ENCODE results near the gene PDE5A. TPM values are rescaled to one million over a fixed set of nuclear protein-coding genes. Genes with fewer than 3 reads are reported as not detected.
A peak's percentile ranks its signal among the peaks of the same experiment; 100 is the strongest.
"Not testable (repeated sequence)": the region's sequence is repeated elsewhere in the genome, so short reads cannot be mapped to it uniquely, and the experiment has no call there.

Gene PDE5A
- polyA plus RNA-seq, 2 of the 4 experiments (the other 2 are of a cell fraction): 0.27 to 1.0 TPM

- FAIRE-seq: no peak
- ChIA-PET POLR2A (no interaction called here), CTCF (no interaction called here)
- Histone ChIP-seq H3K4me2 (no peak overlapping the region), H3K4me1 (no peaks in the 10 kb centered on the region), H3K9me3 (no peaks in the 10 kb centered on the region), H3K4me3 (no peak overlapping the region), H3K27ac (no peak overlapping the region)
- 74% methylated on average over 3 of the region's 3 CpGs for WGBS (ENCODE audit: missing lambda C conversion rate)
- peak; percentile 79 for TF ChIP-seq MAFK (IDR thresholded peaks at IDR 0.05; ENCODE audit: partially characterized antibody)
- TF ChIP-seq GATA3 (IDR thresholded peaks at IDR 0.05; ENCODE audit: borderline replicate concordance): no peak
- TF ChIP-seq PHF8 (IDR thresholded peaks at IDR 0.05; ENCODE audit: borderline replicate concordance, low read depth): no peak
- no peak for TF ChIP-seq SMC3 (IDR thresholded peaks at IDR 0.05)
- no peak for TF ChIP-seq EHF (CRISPR knock-in tag; IDR thresholded peaks at IDR 0.05)
- TF ChIP-seq RFX5 (IDR thresholded peaks at IDR 0.05): no peak
- no peak for TF ChIP-seq ZSCAN20 (CRISPR knock-in tag; IDR thresholded peaks at IDR 0.05)
- no peak for TF ChIP-seq CHD4 (IDR thresholded peaks at IDR 0.05; ENCODE audit: borderline replicate concordance)
- TF ChIP-seq CHD2 (IDR thresholded peaks at IDR 0.05; ENCODE audit: low read length, partially characterized antibody): no peak
- ATAC-seq: no peak
- DNase-seq (ENCODE audit: low read depth in 1 of 2, low spot score in 1 of 2): no peak
Measured at GRCh38 chr4:119664168-119664907, 35.7 kb upstream of the PDE5A start.

GRCh38 chr4:119663160-119663788 is 34.7 kb upstream of the PDE5A start:
- ChIA-PET POLR2A (no interaction called here), CTCF (no interaction called here)
- Histone ChIP-seq H3K4me3 (no peak overlapping the region), H3K9me3 (no peaks in the 10 kb centered on the region), H3K4me2 (peak overlapping the region; percentile 19; the same call in 1 of the 3 replicates), H3K4me1 (no peaks in the 10 kb centered on the region), H3K27ac (no peak overlapping the region)
- FAIRE-seq (no peak), ATAC-seq (no peak), DNase-seq (ENCODE audit: low read depth in 1 of 2, low spot score in 1 of 2) (no peak)
- 31% methylated on average over 1 of the region's 1 CpG for WGBS (ENCODE audit: missing lambda C conversion rate)
- TF ChIP-seq JUNB (IDR thresholded peaks at IDR 0.05) (no peak), NR3C1 (IDR thresholded peaks at IDR 0.05) (no peak), PBX3 (IDR thresholded peaks at IDR 0.05) (no peak), CHD4 (IDR thresholded peaks at IDR 0.05; ENCODE audit: borderline replicate concordance) (no peak), CBX2 (IDR thresholded peaks at IDR 0.05; ENCODE audit: borderline replicate concordance, low read depth) (no peak), HOXB13 (CRISPR knock-in tag; IDR thresholded peaks at IDR 0.05; ENCODE audit: low read depth) (no peak), ESRRA (IDR thresholded peaks at IDR 0.05; ENCODE audit: borderline replicate concordance, low read length) (no peak), RNF2 (IDR thresholded peaks at IDR 0.05; ENCODE audit: borderline replicate concordance, low read depth) (no peak), ZFP36 (IDR thresholded peaks at IDR 0.05; ENCODE audit: borderline replicate concordance, partially characterized antibody) (no peak)

- FAIRE-seq, POLR2A ChIA-PET: not testable (repeated sequence)
Measured at GRCh38 chr4:119662612-119663011, 34.0 kb upstream of the PDE5A start.

GRCh38 chr4:119661231-119661630 is 32.6 kb upstream of the PDE5A start:
- H3K4me3 ChIP-seq: no peak overlapping the region
- H3K4me1 ChIP-seq: no peaks in the 10 kb centered on the region
- 25% methylated on average over 1 of the region's 1 CpG for WGBS (ENCODE audit: missing lambda C conversion rate)
- H3K27ac ChIP-seq: no peak overlapping the region
- FAIRE-seq (no peak), DNase-seq (ENCODE audit: low read depth in 1 of 2, low spot score in 1 of 2) (no peak), ATAC-seq (no peak)
- H3K4me2 ChIP-seq: no peak overlapping the region
- ChIA-PET POLR2A (no interaction called here), CTCF (no interaction called here)
- no peaks in the 10 kb centered on the region for H3K9me3 ChIP-seq
- TF ChIP-seq FOXS1 (CRISPR knock-in tag; IDR thresholded peaks at IDR 0.05) (no peak), TP53 (CRISPR knock-in tag; IDR thresholded peaks at IDR 0.05) (no peak), HES2 (IDR thresholded peaks at IDR 0.05) (no peak), RFX5 (IDR thresholded peaks at IDR 0.05) (no peak), MAX (IDR thresholded peaks at IDR 0.05) (no peak), ATOH8 (CRISPR knock-in tag; IDR thresholded peaks at IDR 0.05; ENCODE audit: low read depth) (no peak), KDM5A (IDR thresholded peaks at IDR 0.05) (no peak), REST (IDR thresholded peaks at IDR 0.05) (no peak), ESRRA (IDR thresholded peaks at IDR 0.05; ENCODE audit: borderline replicate concordance, low read length) (no peak)

More at GRCh38 chr4:119662612-119663011, 34.0 kb upstream of the PDE5A start:
- H3K4me2 ChIP-seq; H3K27ac ChIP-seq; H3K4me3 ChIP-seq; H3K9me3 ChIP-seq; DNase-seq (ENCODE audit: low read depth in 1 of 2, low spot score in 1 of 2); CTCF ChIA-PET; ATAC-seq; H3K4me1 ChIP-seq: not testable (repeated sequence)
- WGBS (ENCODE audit: missing lambda C conversion rate): 21% methylated on average over 2 of the region's 2 CpGs

All from A549 (cell line).